Activated T-cell treated with anti-CD3 and anti-CD28 coated beads, Interleukin-2, amount 50 U/mL, for 4 hours (primary cell): ENCODE measurements around the gene ALG12. TPM values are rescaled to one million over a fixed set of nuclear protein-coding genes. Genes with fewer than 3 reads are reported as not detected.

Source experiments
- ATAC-seq, 2 donors: fragments of 200-7000 bp; cut with Tn5 transposase; one replicate each; pipeline ENCODE4 v1.10.0; 2021
- DNase-seq: peaks from one replicate; pipeline ENCODE4 v3.0.0-alpha.2; 2020
- H3K27me3 Mint-ChIP-seq: one replicate; pipeline ENCODE4 v1.8.0; 2021; ENCODE audit warnings: low read depth, mixed read lengths
- H3K36me3 Mint-ChIP-seq: one replicate; pipeline ENCODE4 v1.8.0; 2022; ENCODE audit warnings: mixed read lengths; ENCODE audit not compliant: insufficient read depth
- H3K4me1 Mint-ChIP-seq: one replicate; pipeline ENCODE4 v1.8.0; 2021; ENCODE audit warnings: low read depth, mixed read lengths
- H3K4me3 Mint-ChIP-seq: one replicate; pipeline ENCODE4 v1.8.0; 2021; ENCODE audit warnings: mild to moderate bottlenecking, moderate library complexity, mixed read lengths
- H3K9me3 Mint-ChIP-seq: one replicate; pipeline ENCODE4 v1.8.0; 2021; ENCODE audit warnings: mixed read lengths
- total RNA-seq, 3 donors: library from RNA; stranded (reverse); gene quantifications; one replicate each; pipeline ENCODE4 v1.2.1, GENCODE V29; 2021

The ALG12 gene
- total RNA-seq, 3 donors from 2014 or later, result 13.5 to 18.6 (median 14.6) TPM

- Mint-ChIP-seq H3K9me3 (no peaks in the 10 kb centered on the region), H3K27me3 (no peaks in the 10 kb centered on the region), H3K36me3 (peaks cover 13% of the 10 kb centered on the region), H3K4me1 (peaks cover 3% of the 10 kb centered on the region), H3K4me3 (no peak overlapping the region)
- ATAC-seq, result peak in 1 of 2 donors; percentile 14
- DNase-seq, result no peak
These were observed 11.4 kb downstream of the ALG12 start for GRCh38 chr22:49906799-49907290.

- no peak for DNase-seq
- Mint-ChIP-seq H3K4me1 (peaks cover 3% of the 10 kb centered on the region), H3K27me3 (no peaks in the 10 kb centered on the region), H3K9me3 (no peaks in the 10 kb centered on the region), H3K4me3 (no peak overlapping the region), H3K36me3 (peaks cover 19% of the 10 kb centered on the region)
- ATAC-seq, result no peak
These were observed 12.0 kb downstream of the ALG12 start for GRCh38 chr22:49906071-49906798.

DNA sequence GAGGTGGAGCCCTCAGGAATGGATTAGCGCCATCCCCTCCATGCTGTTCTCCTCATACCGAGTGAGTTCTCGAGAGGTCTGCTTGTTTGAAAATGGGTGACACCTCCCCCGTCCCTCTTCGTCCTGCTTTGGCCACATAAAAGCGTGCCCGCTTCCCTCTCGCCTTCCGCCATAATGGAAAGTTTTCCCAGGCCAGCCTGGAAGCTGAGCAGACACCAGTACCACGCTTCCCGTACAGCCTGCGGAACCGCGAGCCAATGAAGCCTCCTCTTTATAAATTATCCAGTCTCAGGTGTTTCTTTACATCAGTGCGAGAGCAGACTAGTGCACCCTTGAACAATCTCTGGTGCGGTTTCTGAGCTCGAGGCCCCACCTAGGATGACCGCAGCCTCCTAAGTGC lies 12.8 kb downstream of the ALG12 start:
- H3K36me3 Mint-ChIP-seq, result peaks cover 25% of the 10 kb centered on the region
- DNase-seq, result no peak
- no peaks in the 10 kb centered on the region for H3K27me3 Mint-ChIP-seq
- no peak overlapping the region for H3K4me3 Mint-ChIP-seq
- peaks cover 3% of the 10 kb centered on the region for H3K4me1 Mint-ChIP-seq
- no peak for ATAC-seq
- H3K9me3 Mint-ChIP-seq, result no peaks in the 10 kb centered on the region

DNA sequence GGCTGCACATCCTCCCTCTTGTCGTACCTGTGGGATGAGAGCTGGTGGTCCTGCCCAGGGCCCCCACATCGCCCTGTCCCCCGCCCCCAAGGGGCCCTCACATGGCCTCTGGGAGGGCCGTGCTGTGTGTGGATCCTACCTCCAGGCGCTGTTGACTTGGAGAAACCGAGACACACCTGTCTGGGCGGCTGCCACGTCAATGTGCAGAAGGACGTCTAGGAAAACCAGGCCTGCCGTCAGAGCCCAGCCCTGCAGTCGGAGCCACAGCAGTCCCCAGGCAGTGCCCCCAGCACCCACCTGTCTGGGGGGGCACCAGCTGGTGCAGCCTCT lies 14.2 kb downstream of the ALG12 start:
- H3K36me3 Mint-ChIP-seq, result peaks cover 28% of the 10 kb centered on the region
- no peak for DNase-seq
- no peaks in the 10 kb centered on the region for H3K9me3 Mint-ChIP-seq
- ATAC-seq, result no peak
- H3K4me3 Mint-ChIP-seq, result no peak overlapping the region
- no peaks in the 10 kb centered on the region for H3K27me3 Mint-ChIP-seq
- H3K4me1 Mint-ChIP-seq, result peaks cover 3% of the 10 kb centered on the region

- DNase-seq (no peak), ATAC-seq (no peak)
- no peak overlapping the region for H3K4me3 Mint-ChIP-seq
- peaks cover 3% of the 10 kb centered on the region for H3K4me1 Mint-ChIP-seq
- no peaks in the 10 kb centered on the region for H3K27me3 Mint-ChIP-seq
- H3K36me3 Mint-ChIP-seq, result peaks cover 29% of the 10 kb centered on the region
- no peaks in the 10 kb centered on the region for H3K9me3 Mint-ChIP-seq
These were observed 14.8 kb downstream of the ALG12 start for GRCh38 chr22:49903322-49904039.

DNA sequence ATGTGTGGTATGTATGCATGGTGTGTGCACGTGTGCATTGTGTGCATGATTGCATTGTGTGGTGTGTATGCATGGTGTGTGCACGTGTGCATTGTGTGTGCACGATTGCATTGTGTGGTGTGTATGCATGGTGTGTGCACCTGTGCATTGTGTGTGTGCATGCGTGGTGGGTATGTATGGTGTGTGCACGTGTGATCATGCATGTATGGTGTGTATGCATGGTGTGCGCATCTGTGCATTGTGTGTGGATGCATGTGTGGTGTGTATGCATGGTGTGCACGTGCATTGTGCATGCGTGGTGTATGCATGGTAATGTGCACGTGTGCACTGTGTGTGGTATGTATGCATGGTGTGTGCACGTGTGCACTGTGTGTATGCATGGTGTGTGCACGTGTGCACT lies 16.8 kb downstream of the ALG12 start:
- H3K9me3 Mint-ChIP-seq, result no peaks in the 10 kb centered on the region
- no peaks in the 10 kb centered on the region for H3K27me3 Mint-ChIP-seq
- H3K4me3 Mint-ChIP-seq, result no peak overlapping the region
- peaks cover 20% of the 10 kb centered on the region for H3K36me3 Mint-ChIP-seq
- DNase-seq (no peak), ATAC-seq (no peak)
- no peaks in the 10 kb centered on the region for H3K4me1 Mint-ChIP-seq

GRCh38 chr22:49900441-49901230 lies 17.6 kb downstream of the ALG12 start:
- Mint-ChIP-seq H3K4me1 (no peaks in the 10 kb centered on the region), H3K27me3 (no peaks in the 10 kb centered on the region), H3K36me3 (peaks cover 20% of the 10 kb centered on the region), H3K4me3 (no peak overlapping the region), H3K9me3 (no peaks in the 10 kb centered on the region)
- DNase-seq (no peak), ATAC-seq (no peak)

GRCh38 chr22:49899530-49899929 lies 18.7 kb downstream of the ALG12 start:
- no peak for ATAC-seq
- DNase-seq, result no peak
- Mint-ChIP-seq H3K27me3 (no peaks in the 10 kb centered on the region), H3K36me3 (peaks cover 22% of the 10 kb centered on the region), H3K4me3 (no peak overlapping the region), H3K4me1 (peaks cover 2% of the 10 kb centered on the region), H3K9me3 (peaks cover 2% of the 10 kb centered on the region)

DNA sequence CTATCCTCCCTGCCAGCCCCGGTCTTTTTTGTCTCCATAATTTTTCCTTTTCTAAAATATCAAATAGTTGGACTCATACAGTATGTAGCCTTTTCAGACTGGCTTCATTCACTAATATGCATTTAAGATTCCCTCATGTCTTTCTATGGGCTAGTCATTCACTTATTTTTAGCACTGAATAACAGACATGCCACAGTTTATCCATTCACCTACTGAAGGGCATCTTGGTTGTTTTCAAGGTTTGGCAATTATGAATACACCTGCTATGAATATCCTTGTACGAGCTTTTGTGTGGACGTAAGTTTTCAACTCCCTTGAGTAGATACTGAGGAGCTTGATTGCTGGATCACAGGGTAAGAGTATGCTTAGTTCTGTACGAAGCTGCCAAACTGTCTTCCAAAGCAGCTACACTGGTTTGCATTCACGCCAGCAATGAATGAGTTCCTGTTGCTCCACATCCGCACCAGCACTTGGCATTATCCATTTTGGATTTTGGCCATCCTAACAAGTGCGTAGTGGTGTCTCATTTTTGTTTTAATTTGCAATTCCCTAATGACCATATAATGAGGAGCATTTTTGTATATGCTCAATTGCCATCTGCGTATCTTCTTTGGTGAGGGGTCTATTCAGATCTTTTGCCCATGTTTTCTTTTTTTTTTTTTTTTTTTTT lies 21.1 kb downstream of the ALG12 start:
- Mint-ChIP-seq H3K4me3 (no peak overlapping the region), H3K36me3 (peaks cover 30% of the 10 kb centered on the region)
- ATAC-seq, result no peak

GRCh38 chr22:49896201-49896600 lies 22.0 kb downstream of the ALG12 start:
- no peak for DNase-seq

More for the DNA sequence above, 21.1 kb downstream of the ALG12 start:
- DNase-seq, result no peak
- Mint-ChIP-seq H3K27me3 (no peaks in the 10 kb centered on the region), H3K4me1 (peaks cover 3% of the 10 kb centered on the region), H3K9me3 (peaks cover 8% of the 10 kb centered on the region)

GRCh38 chr22:49894322-49895054 lies 23.8 kb downstream of the ALG12 start:
- no peak for DNase-seq
- Mint-ChIP-seq H3K27me3 (no peaks in the 10 kb centered on the region), H3K9me3 (peaks cover 11% of the 10 kb centered on the region), H3K4me3 (no peak overlapping the region), H3K4me1 (peaks cover 5% of the 10 kb centered on the region), H3K36me3 (peaks cover 28% of the 10 kb centered on the region)
- ATAC-seq, result no peak

More at GRCh38 chr22:49896201-49896600, 22.0 kb downstream of the ALG12 start:
- Mint-ChIP-seq H3K4me1 (peaks cover 4% of the 10 kb centered on the region), H3K4me3 (no peak overlapping the region), H3K9me3 (peaks cover 9% of the 10 kb centered on the region), H3K27me3 (no peaks in the 10 kb centered on the region), H3K36me3 (peaks cover 26% of the 10 kb centered on the region)
- ATAC-seq, result no peak

- no peak for DNase-seq
- H3K36me3 Mint-ChIP-seq, result peaks cover 31% of the 10 kb centered on the region
- H3K4me3 Mint-ChIP-seq, result no peak overlapping the region
- H3K4me1 Mint-ChIP-seq, result peaks cover 5% of the 10 kb centered on the region
- no peaks in the 10 kb centered on the region for H3K27me3 Mint-ChIP-seq
- H3K9me3 Mint-ChIP-seq, result peaks cover 11% of the 10 kb centered on the region
- no peak for ATAC-seq
These were observed 25.2 kb downstream of the ALG12 start for GRCh38 chr22:49893025-49893424.

DNA sequence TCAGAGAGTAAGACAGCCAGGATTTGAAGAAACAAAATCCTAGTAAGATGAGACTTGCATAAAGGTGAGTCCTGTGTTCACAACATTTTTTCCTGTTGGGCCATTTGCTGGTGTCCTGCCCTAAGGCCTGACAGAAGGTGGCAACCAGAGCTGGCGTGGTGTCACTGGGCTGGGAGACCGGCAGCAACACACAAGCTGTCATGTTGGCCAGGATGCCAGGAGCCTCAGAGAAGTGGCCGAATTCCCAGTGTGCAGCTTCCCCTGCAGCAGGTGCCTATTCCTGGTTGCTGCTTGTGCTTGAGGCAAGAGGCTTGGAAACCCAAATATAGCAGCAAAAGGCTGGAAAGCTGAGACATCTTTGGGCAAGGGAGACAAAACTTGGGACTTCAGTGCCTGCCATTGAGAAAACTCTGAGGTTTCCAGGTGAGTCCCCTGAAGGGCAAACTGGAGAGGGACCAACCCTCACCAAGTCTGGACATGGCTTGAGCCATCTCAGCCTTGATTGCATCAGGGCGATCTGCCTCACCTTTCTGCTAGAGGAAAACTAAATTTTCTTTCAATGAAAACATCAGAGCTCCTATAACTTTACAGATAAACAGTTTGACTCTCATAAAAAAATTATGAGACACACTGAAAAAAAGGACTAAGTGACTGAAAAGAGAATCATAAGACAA lies 25.9 kb downstream of the ALG12 start:
- Mint-ChIP-seq H3K9me3 (peaks cover 11% of the 10 kb centered on the region), H3K36me3 (peaks cover 35% of the 10 kb centered on the region), H3K4me3 (no peak overlapping the region), H3K27me3 (no peaks in the 10 kb centered on the region), H3K4me1 (peaks cover 5% of the 10 kb centered on the region)
- ATAC-seq, result no peak
- DNase-seq, result no peak
